ENCODE measurements around the gene CCSER2.

DNA sequence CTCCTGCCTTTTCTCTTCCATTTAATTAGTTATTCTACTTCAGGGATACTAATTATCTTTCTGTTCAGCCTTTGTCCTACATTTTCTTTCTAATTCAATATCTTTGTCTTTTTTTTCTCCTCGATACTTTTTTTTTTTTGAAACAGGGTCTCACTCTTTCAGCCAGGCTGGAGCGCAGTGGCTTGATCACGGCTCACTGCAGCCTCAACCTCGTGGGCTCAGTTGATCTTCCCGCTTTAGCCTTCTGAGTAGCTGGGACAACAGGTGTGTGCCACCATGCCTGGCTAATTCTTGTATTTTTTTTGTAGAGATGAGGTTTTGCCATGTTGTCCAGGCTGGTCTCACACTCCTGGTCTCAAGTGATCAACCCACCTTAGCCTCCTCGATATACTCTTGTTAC lies 38.9 kb downstream of the CCSER2 start:
- TF ChIP-seq CTCF (conservative IDR thresholded peaks at IDR 0.05; ENCODE audit: low read depth, low read length) (no peak), EZH2 (IDR thresholded peaks at IDR 0.05; ENCODE audit: borderline replicate concordance, low read depth, low read length, poor library complexity, severe bottlenecking) (no peak)

All from A673 (cell line).